Esophagus muscularis mucosa (tissue), 4 donors: Measurements from ENCODE around the gene IL12RB1. TPM values are rescaled to one million over a fixed set of nuclear protein-coding genes. Genes with fewer than 3 reads are reported as not detected.

Experiments used
- DNase-seq: peaks from one replicate; pipeline ENCODE4 v3.0.0-alpha.2; 2017; ENCODE audit errors: extremely low spot score
- H3K27ac ChIP-seq, 4 donors: fragments of 200-600 bp; sonication (generic); replicated peaks in 1 of 4; 1 replicate in 3 of 4; 2 replicates in 1 of 4; pipeline ENCODE4 v1.5.1; 2016 to 2019; ENCODE audit warnings: mild to moderate bottlenecking in 1 of 4
- H3K27me3 ChIP-seq, 4 donors: fragments of 200-600 bp; sonication (generic); one replicate each; pipeline versions ENCODE4 v1.5.1 to v1.6.0; 2016 to 2019
- H3K36me3 ChIP-seq, 4 donors: fragments of 200-600 bp; sonication (generic); one replicate each; pipeline ENCODE4 v1.5.1; 2016 to 2019
- H3K4me1 ChIP-seq, 4 donors: fragments of 200-600 bp; sonication (generic); one replicate each; pipeline ENCODE4 v1.5.1; 2016 to 2019
- H3K4me3 ChIP-seq, 4 donors: fragments of 200-600 bp; sonication (generic); 1 replicate in 2 of 4; 2 replicates in 2 of 4; pipeline ENCODE4 v1.5.1; 2016 to 2019; ENCODE audit warnings: mild to moderate bottlenecking in 4 of 4, moderate library complexity in 1 of 4
- H3K9me3 ChIP-seq, 4 donors: fragments of 200-600 bp; sonication (generic); 1 replicate in 3 of 4; 2 replicates in 1 of 4; pipeline ENCODE4 v1.5.1; 2016 to 2019
- EP300 ChIP-seq: sonication (generic); formaldehyde crosslinking; IDR thresholded peaks from one replicate; pipeline ENCODE4 v1.6.1; 2017; ENCODE audit warnings: antibody characterized with exemption
- POLR2A ChIP-seq: fragments of 450-650 bp; IDR thresholded peaks from one replicate; pipeline ENCODE4 v1.6.1; 2017; ENCODE audit warnings: antibody characterized with exemption, moderate library complexity, mild to moderate bottlenecking, low read depth
- POLR2AphosphoS5 ChIP-seq, 2 donors: sonication (generic); formaldehyde crosslinking; IDR thresholded peaks; one replicate each; pipeline ENCODE4 v1.6.1; 2017; ENCODE audit warnings: antibody characterized with exemption in 2 of 2
- WGBS: methylation state at CpG from one replicate; pipeline ENCODE4 v1.1.5; 2018; 5-methylcytosine and 5-hydroxymethylcytosine counted together
- intact Hi-C: fragments of 100-400 bp; cut with DNase I; formaldehyde crosslinking; loops from one replicate; pipeline ENCODE4 v1.15.1; 2023
- total RNA-seq, 4 donors: library from RNA; depleted of rRNA; stranded (reverse); fragments of >200 nt; gene quantifications; one replicate each; pipeline versions ENCODE4 v1.1.0 to v1.2.1, GENCODE V29; 2016
- TF ChIP-seq, protein P1 (sequence below), 3 experiments: fragments of 200-600 bp in 2 of 3; fragments of 450-650 bp in 1 of 3; sonication (generic) in 2 of 3; IDR thresholded peaks; one replicate each; pipeline ENCODE4 v1.5.1; 2017 to 2019; ENCODE audit warnings: antibody characterized with exemption in 3 of 3, mild to moderate bottlenecking in 2 of 3, moderate library complexity in 1 of 3

Gene IL12RB1
- total RNA-seq, 4 donors from 2014 or later, result 0.42 to 2.0 (median 0.83) TPM

DNA sequence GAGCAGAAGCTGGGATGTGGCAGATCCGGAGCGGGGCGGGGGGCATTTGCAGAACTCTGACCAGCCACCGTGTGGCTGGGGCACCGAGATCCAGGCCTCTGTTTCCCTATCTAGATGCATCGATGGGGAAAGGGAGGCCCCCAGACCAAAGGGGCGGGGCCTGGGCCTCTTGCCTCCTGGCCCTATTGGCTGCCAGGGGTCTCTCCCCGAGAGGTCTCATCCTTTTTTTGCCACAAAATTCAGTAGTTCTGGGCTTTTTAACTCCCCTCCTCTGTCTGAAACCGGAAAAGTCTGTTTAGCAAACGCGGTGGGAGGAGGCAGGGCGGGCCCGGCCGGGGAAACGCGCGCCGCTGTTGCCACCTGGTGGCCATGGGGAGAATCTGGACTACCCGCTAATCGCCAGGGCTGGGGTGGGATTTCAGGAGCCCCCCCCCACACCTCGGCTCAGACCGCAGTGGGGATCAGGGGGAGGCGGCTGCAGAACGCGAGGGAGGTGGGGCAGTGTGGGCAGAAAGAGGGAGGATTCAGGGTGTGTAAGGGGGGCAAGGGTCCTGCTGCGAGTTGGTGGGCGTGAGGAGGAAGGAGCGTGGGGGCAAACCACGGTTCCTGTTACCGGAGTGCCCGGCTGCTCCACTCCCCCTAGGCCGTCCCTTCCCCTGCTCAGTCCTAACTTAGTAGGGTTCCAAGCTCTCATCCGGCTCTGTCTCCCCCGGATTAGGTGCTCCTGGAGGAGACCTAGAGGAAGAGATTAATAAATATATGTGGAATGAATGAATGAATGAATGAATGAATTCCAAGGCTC, 28.3 kb downstream of the IL12RB1 start:
- no peaks in the 10 kb centered on the region for H3K36me3 ChIP-seq
- intact Hi-C loops, result loop anchor here (1.0 kb wide), 1 partner anchor 51 kb away; no protein-coding TSS in a partner anchor
- DNase-seq, result peak; percentile 94
- H3K27me3 ChIP-seq, result peaks cover 0 to 6% (median 0%) of the 10 kb centered on the region in 4 donors
- no peaks in the 10 kb centered on the region for H3K9me3 ChIP-seq
- H3K4me3 ChIP-seq, result peak overlapping the region; percentile 26 to 37 (median 31)
- TF ChIP-seq EP300 (no peak), POLR2A (no peak), POLR2AphosphoS5 (IDR thresholded peaks at IDR 0.05) (peak; percentile 48 to 83)
- TF ChIP-seq, protein P1, sequence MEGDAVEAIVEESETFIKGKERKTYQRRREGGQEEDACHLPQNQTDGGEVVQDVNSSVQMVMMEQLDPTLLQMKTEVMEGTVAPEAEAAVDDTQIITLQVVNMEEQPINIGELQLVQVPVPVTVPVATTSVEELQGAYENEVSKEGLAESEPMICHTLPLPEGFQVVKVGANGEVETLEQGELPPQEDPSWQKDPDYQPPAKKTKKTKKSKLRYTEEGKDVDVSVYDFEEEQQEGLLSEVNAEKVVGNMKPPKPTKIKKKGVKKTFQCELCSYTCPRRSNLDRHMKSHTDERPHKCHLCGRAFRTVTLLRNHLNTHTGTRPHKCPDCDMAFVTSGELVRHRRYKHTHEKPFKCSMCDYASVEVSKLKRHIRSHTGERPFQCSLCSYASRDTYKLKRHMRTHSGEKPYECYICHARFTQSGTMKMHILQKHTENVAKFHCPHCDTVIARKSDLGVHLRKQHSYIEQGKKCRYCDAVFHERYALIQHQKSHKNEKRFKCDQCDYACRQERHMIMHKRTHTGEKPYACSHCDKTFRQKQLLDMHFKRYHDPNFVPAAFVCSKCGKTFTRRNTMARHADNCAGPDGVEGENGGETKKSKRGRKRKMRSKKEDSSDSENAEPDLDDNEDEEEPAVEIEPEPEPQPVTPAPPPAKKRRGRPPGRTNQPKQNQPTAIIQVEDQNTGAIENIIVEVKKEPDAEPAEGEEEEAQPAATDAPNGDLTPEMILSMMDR (IDR thresholded peaks at IDR 0.05), result peak; percentile 94 to 97 (median 97)
- H3K4me1 ChIP-seq, result peaks cover 14 to 26% (median 20%) of the 10 kb centered on the region in 4 donors
- WGBS, result 3% methylated on average over 25 of the region's 34 CpGs
- H3K27ac ChIP-seq, result peak overlapping the region; percentile 81 to 86 (median 83)

DNA sequence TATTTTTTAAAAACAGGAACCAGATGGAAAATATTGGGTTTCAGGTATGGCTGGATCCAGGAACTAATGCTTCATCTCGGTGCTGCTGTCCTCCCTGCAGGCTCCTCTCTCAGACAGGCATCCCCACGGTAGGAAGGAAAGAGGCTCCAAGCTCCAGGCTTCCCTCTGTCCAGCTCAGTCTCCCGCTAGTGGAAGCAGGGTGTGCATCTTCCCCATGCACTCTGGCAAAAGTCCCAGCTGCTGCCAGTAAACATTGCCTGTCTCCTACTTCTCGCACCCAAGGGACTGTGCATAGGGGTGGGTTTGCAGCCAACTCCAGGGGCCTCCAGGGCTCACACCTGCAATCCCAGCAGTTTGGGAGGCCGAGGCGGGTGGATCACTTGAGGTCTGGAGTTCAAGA, 29.2 kb downstream of the IL12RB1 start:
- TF ChIP-seq, protein P1 (IDR thresholded peaks at IDR 0.05), result no peak
- TF ChIP-seq POLR2A, result no peak
- TF ChIP-seq EP300, result no peak
- no peak for TF ChIP-seq POLR2AphosphoS5 (IDR thresholded peaks at IDR 0.05)

DNA sequence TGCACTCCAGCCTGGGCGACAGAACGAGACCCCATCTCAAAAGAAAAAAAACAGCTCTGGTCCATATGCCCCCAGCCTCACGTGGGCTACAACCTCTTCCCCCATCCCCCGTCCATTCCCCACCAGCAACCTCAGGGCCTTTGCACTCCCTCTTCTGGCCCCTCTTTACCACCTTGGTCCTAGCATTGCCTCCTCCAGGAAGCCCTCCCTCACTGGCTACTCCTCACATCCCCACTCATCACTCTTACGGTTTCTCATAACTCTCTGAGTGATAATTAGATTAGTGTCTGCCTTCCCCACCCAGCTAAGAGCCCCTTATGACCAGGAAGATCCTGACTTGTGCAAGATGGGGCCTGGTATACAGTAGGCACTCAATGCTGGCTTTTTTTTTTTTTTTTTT, 30.8 kb downstream of the IL12RB1 start:
- peaks cover 0 to 3% (median 0%) of the 10 kb centered on the region in 4 donors for H3K27me3 ChIP-seq
- no peaks in the 10 kb centered on the region for H3K36me3 ChIP-seq
- TF ChIP-seq, protein P1 (IDR thresholded peaks at IDR 0.05), result no peak
- no peak for TF ChIP-seq EP300
- no peak for DNase-seq
- no peaks in the 10 kb centered on the region for H3K9me3 ChIP-seq
- WGBS, result 80% methylated on average over 5 of the region's 5 CpGs
- intact Hi-C loops, result no loop called here
- H3K27ac ChIP-seq, result no peak overlapping the region
- H3K4me1 ChIP-seq, result peaks cover 27 to 48% (median 41%) of the 10 kb centered on the region in 4 donors
- no peak overlapping the region for H3K4me3 ChIP-seq

More for the DNA sequence above, 29.2 kb downstream of the IL12RB1 start:
- intact Hi-C loops, result no loop called here
- H3K9me3 ChIP-seq, result no peaks in the 10 kb centered on the region
- WGBS, result 61% methylated on average over 6 of the region's 6 CpGs
- H3K27me3 ChIP-seq, result peaks cover 0 to 3% (median 0%) of the 10 kb centered on the region in 4 donors
- H3K27ac ChIP-seq, result peak overlapping the region; percentile 81 to 86 (median 83)
- no peak overlapping the region for H3K4me3 ChIP-seq
- peaks cover 14 to 34% (median 26%) of the 10 kb centered on the region in 4 donors for H3K4me1 ChIP-seq
- no peaks in the 10 kb centered on the region for H3K36me3 ChIP-seq
- no peak for DNase-seq

DNA sequence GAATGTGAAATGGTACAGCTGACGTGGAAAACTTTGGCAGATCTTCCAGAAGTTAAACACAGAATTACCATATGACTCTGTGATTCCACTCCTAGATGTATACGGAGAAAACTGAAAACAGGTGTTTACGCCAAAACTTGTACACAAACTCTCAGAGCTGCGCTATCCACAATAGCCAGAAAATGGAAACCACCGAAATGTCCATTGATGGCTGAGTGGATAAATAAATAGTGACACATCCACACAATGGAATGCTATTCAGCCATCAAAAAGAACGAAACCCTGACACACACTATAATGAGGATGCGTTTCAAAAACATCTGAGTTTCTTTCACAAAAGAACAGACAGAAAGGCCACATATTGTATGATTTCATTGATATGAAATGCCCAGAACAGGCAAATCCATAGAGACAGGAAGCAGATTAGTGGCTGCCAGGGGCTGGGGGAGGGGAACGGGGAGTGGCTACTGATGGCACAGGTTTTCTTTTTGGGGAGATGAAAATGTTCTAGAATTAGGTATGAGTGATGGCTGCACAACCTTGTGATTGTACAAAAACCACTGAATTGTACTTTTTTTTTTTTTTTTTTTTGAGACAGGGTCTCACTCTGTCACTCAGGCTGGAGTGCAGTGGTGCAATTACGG, 33.0 kb downstream of the IL12RB1 start:
- 63% methylated on average over 9 of the region's 9 CpGs for WGBS

More for the DNA sequence above, 33.0 kb downstream of the IL12RB1 start:
- Histone ChIP-seq H3K4me1 (peaks cover 47 to 70% (median 62%) of the 10 kb centered on the region in 4 donors), H3K36me3 (no peaks in the 10 kb centered on the region), H3K27ac (peak overlapping the region in 3 of 4 donors; percentile 43 to 72 (median 44)), H3K4me3 (no peak overlapping the region), H3K9me3 (no peaks in the 10 kb centered on the region), H3K27me3 (no peaks in the 10 kb centered on the region)
- TF ChIP-seq, protein P1 (IDR thresholded peaks at IDR 0.05), result no peak
- TF ChIP-seq EP300 (no peak), POLR2A (no peak), POLR2AphosphoS5 (IDR thresholded peaks at IDR 0.05) (no peak)
- no peak for DNase-seq
- intact Hi-C loops, result no loop called here
